ENCODE data around the gene TTC39C.

DNA sequence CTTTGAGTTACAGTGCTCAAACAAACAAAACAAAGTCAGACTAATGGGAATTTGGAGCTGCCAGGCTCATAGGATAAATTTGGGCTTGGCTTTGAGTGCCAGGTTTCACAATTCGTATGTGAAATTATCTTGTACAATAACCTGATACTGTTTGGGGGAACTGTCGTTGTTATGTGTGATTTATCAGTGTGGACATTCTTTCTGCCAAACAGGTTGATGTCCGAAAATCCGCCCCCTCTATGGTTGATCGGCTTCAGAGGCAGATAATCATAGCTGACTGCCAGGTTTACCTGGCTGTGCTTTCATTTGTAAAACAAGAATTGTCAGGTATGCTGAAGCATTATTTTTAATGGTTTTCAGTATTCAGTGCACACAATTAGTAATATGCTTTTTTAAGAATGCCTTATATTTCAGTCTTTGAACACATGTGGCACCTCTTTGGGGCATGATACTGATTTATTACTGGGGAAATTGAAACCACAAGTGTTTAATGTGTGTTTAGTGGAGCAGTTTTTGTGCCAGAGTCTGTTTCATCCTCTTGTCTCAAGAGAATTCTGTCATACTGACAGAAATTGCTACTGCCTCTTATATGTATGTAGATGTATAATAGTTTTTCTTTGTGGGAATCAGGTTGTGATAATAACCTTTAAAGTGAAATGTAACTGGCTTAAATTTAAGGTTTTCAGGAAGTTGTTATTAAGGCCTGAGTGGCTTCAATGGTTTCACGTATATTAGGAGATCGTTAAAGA is 54.6 kb downstream of the TTC39C start:
- TF ChIP-seq POLR2A (IDR thresholded peaks at IDR 0.05; ENCODE audit: low read depth, low read length) (no peak), EZH2 (IDR thresholded peaks at IDR 0.05; ENCODE audit: borderline replicate concordance, low read depth, low read length, severe bottlenecking) (no peak), FOS (IDR thresholded peaks at IDR 0.05; ENCODE audit: borderline replicate concordance, insufficient read depth, low read length) (no peak), MYC (IDR thresholded peaks at IDR 0.05; ENCODE audit: low read depth, low read length) (no peak), POLR2AphosphoS5 (IDR thresholded peaks at IDR 0.05; ENCODE audit: insufficient read depth, low read depth, low read length) (no peak), GATA2 (IDR thresholded peaks at IDR 0.05; ENCODE audit: insufficient read depth, insufficient read length, low read depth, low read length) (no peak)
- TF ChIP-seq, protein P1, sequence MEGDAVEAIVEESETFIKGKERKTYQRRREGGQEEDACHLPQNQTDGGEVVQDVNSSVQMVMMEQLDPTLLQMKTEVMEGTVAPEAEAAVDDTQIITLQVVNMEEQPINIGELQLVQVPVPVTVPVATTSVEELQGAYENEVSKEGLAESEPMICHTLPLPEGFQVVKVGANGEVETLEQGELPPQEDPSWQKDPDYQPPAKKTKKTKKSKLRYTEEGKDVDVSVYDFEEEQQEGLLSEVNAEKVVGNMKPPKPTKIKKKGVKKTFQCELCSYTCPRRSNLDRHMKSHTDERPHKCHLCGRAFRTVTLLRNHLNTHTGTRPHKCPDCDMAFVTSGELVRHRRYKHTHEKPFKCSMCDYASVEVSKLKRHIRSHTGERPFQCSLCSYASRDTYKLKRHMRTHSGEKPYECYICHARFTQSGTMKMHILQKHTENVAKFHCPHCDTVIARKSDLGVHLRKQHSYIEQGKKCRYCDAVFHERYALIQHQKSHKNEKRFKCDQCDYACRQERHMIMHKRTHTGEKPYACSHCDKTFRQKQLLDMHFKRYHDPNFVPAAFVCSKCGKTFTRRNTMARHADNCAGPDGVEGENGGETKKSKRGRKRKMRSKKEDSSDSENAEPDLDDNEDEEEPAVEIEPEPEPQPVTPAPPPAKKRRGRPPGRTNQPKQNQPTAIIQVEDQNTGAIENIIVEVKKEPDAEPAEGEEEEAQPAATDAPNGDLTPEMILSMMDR (IDR thresholded peaks at IDR 0.05; ENCODE audit: extremely low read depth in 1 of 2, insufficient read depth in 1 of 2, low read depth in 1 of 2, low read length in 2 of 2), result no peak
- TF ChIP-seq, protein P2, sequence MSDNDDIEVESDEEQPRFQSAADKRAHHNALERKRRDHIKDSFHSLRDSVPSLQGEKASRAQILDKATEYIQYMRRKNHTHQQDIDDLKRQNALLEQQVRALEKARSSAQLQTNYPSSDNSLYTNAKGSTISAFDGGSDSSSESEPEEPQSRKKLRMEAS (IDR thresholded peaks at IDR 0.05; ENCODE audit: insufficient read depth, insufficient read length), result no peak
